Kidney epithelial cell (primary cell): ENCODE results near the gene ANKHD1. TPM values are rescaled to one million over a fixed set of nuclear protein-coding genes. Genes with fewer than 3 reads are reported as not detected.

Experiments used
- DNase-seq: peaks from one replicate; pipeline ENCODE4 v3.0.0-alpha.2; 2010; ENCODE audit warnings: low read depth
- H3K27me3 ChIP-seq: 2 replicates; pipeline ENCODE4 v1.6.0; 2011; ENCODE audit warnings: low read length; ENCODE audit not compliant: control insufficient read depth, insufficient read depth
- H3K36me3 ChIP-seq: 2 replicates; pipeline ENCODE4 v1.5.1; 2011; ENCODE audit warnings: low read length; ENCODE audit not compliant: control insufficient read depth, insufficient read depth
- H3K4me3 ChIP-seq: 2 replicates; pipeline ENCODE4 v1.5.1; 2011; ENCODE audit warnings: low read depth, mild to moderate bottlenecking, control low read depth, low read length
- CTCF ChIP-seq: IDR thresholded peaks from 2 replicates; pipeline ENCODE4 v1.5.1; 2011; ENCODE audit warnings: mild to moderate bottlenecking, moderate library complexity, low read length, control low read depth, inconsistent platforms; ENCODE audit not compliant: insufficient read depth, poor library complexity, severe bottlenecking
- total RNA-seq: library from RNA; depleted of rRNA; stranded (reverse); fragments of >200 nt; gene quantifications from 2 replicates; pipeline ENCODE4 v1.2.3, GENCODE V29; 2015

ANKHD1 gene
- total RNA-seq, 1 donor from 2014 or later: 80.4 TPM

GRCh38 chr5:140565024-140565779, 163.6 kb downstream of the ANKHD1 start:
- DNase-seq: no peak
- TF ChIP-seq CTCF: no peak
- Histone ChIP-seq H3K36me3 (peaks cover 7% of the 10 kb centered on the region), H3K27me3 (no peaks in the 10 kb centered on the region), H3K4me3 (peak overlapping the region; percentile 82)

GRCh38 chr5:140565780-140566095, 164.1 kb downstream of the ANKHD1 start:
- no peak for DNase-seq
- peaks cover 7% of the 10 kb centered on the region for H3K36me3 ChIP-seq
- peak overlapping the region; percentile 82 for H3K4me3 ChIP-seq
- TF ChIP-seq CTCF: no peak
- no peaks in the 10 kb centered on the region for H3K27me3 ChIP-seq

- TF ChIP-seq CTCF: no peak
- Histone ChIP-seq H3K4me3 (no peak overlapping the region), H3K36me3 (peaks cover 7% of the 10 kb centered on the region), H3K27me3 (no peaks in the 10 kb centered on the region)
- no peak for DNase-seq
These were observed 165.0 kb downstream of the ANKHD1 start for GRCh38 chr5:140566665-140567064.

GRCh38 chr5:140567136-140567818, 165.6 kb downstream of the ANKHD1 start:
- H3K4me3 ChIP-seq: no peak overlapping the region
- no peak for TF ChIP-seq CTCF
- DNase-seq: no peak
- peaks cover 7% of the 10 kb centered on the region for H3K36me3 ChIP-seq
- no peaks in the 10 kb centered on the region for H3K27me3 ChIP-seq

GRCh38 chr5:140567871-140568270, 166.2 kb downstream of the ANKHD1 start:
- H3K36me3 ChIP-seq: peaks cover 7% of the 10 kb centered on the region
- no peak for DNase-seq
- H3K4me3 ChIP-seq: no peak overlapping the region
- TF ChIP-seq CTCF: no peak
- no peaks in the 10 kb centered on the region for H3K27me3 ChIP-seq

GRCh38 chr5:140568443-140569063, 166.9 kb downstream of the ANKHD1 start:
- TF ChIP-seq CTCF: no peak
- no peak for DNase-seq
- Histone ChIP-seq H3K27me3 (no peaks in the 10 kb centered on the region), H3K4me3 (no peak overlapping the region), H3K36me3 (peaks cover 7% of the 10 kb centered on the region)
